Measurements from ENCODE around the gene TRPC4AP. TPM values are rescaled to one million over a fixed set of nuclear protein-coding genes. Genes with fewer than 3 reads are reported as not detected.

The TRPC4AP gene
- total RNA-seq, 1 experiment from 2014 or later = 48.6 TPM

- no peak for DNase-seq (ENCODE audit: low read depth, low spot score)
- TF ChIP-seq ATF3 (IDR thresholded peaks at IDR 0.05) (no peak), FOSL1 (IDR thresholded peaks at IDR 0.05; ENCODE audit: low read depth) (no peak), ZFX (IDR thresholded peaks at IDR 0.05) (no peak), REST (IDR thresholded peaks at IDR 0.05; ENCODE audit: low read depth) (no peak), MAX (IDR thresholded peaks at IDR 0.05) (no peak), EZH2 (IDR thresholded peaks at IDR 0.05) (no peak), RAD21 (IDR thresholded peaks at IDR 0.05; ENCODE audit: low read depth) (no peak)
- Histone ChIP-seq H3K9ac (ENCODE audit: low read length) (no peak overlapping the region), H2AFZ (ENCODE audit: low read depth, low read length, poor library complexity, severe bottlenecking) (no peak overlapping the region), H3K27ac (ENCODE audit: low read depth, low read length) (no peak overlapping the region), H3K79me2 (ENCODE audit: insufficient read depth, low read length) (no peaks in the 10 kb centered on the region), H3K27me3 (ENCODE audit: insufficient read depth, low read length) (no peaks in the 10 kb centered on the region), H4K20me1 (ENCODE audit: insufficient read depth) (no peaks in the 10 kb centered on the region), H3K36me3 (ENCODE audit: control insufficient read depth in 1 of 2, insufficient read depth in 2 of 2, low read length in 2 of 2) (no peaks in the 10 kb centered on the region; a peak in 2 of 4 replicates), H3K9me3 (ENCODE audit: control insufficient read depth in 1 of 2, insufficient read depth in 1 of 2, low read depth in 1 of 2, low read length in 2 of 2) (no peaks in the 10 kb centered on the region), H3K4me3 (replicated peaks in 1 of 2; ENCODE audit: low read depth in 1 of 2, low read length in 2 of 2) (no peak overlapping the region), H3K4me1 (ENCODE audit: control insufficient read depth in 1 of 2, insufficient read depth in 2 of 2, low read length in 2 of 2) (no peaks in the 10 kb centered on the region), H3K4me2 (ENCODE audit: low read length) (no peak overlapping the region), H3K9me2 (ENCODE audit: insufficient read depth) (no peaks in the 10 kb centered on the region)
- ChIA-PET CTCF (no interaction called here), POLR2A (no interaction called here), RAD21 (ENCODE audit: low non-redundant PET in 1 of 2, low total read pairs in 2 of 2, uncharacterized antibody in 2 of 2, unreplicated experiment in 2 of 2) (no interaction called here)
- intact Hi-C loops (cut with micrococcal nuclease) = no loop called here
- BruUV-seq (replicated peaks) = no TSS peak
- ATAC-seq = no peak
Measured at GRCh38 chr20:34994509-34995131, 98.0 kb downstream of the TRPC4AP start.
